Kidney tubule cell (primary cell): ENCODE results near the gene MZF1.
"Not testable (repeated sequence)": the region's sequence is repeated elsewhere in the genome, so short reads cannot be mapped to it uniquely, and the experiment has no call there.

Experiments used
- DNase-seq: peaks from one replicate; pipeline ENCODE4 v3.0.0-alpha.2; 2018; ENCODE audit warnings: low spot score

Gene MZF1

DNA sequence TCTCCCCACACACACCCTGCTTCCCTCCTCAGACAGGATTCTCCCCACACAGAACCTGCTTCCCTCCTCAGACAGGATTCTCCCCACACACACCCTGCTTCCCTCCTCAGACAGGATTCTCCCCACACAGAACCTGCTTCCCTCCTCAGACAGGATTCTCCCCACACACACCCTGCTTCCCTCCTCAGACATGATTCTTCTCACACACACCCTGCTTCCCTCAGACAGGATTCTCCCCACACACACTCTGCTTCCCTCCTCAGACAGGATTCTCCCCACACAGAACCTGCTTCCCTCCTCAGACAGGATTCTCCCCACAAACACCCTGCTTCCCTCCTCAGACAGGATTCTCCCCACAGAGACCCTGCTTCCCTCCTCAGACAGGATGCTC is 34.0 kb downstream of the MZF1 start:
- DNase-seq: not testable (repeated sequence)

DNA sequence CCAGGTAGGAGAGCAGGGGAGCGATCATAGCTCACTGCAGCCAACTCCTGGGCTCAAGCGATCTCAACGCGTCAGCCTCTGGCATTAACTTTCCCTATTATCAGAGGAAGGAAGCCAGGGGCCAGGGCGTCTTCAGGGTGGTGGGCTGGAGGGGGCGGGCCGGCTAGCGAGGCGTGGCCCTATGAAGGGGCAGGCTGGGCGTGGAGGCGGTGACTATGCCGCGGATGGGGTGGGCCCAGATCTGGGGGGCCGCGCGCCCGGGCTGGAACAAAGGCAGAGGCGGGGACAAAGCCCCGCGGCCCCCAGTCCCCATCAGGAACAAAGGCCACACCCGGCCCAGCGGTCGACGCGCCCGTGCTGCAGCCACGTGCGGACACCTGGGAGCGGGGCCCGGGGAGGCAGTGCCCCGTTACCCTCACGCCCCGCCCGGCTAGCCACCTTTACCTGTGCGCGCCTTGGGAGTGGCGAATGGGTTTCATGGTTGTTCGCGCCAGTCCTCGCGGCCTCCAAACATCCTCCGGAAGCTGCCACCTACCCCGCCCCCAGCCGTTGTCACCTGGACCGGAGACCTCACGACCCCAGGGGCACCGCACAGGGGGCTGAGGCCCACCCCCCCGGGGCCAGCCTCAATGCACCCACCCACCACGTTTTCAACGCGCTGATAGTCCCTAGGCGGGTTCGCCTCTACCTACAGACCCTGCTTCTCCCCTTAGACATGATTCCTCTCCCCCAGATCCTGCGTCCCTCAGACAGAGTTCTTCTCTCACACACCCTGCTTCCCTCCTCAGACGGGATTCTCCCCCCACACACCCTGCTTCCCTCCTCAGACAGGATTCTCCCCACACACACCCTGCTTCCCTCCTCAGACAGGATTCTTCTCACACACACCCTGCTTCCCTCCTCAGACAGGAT is 34.6 kb downstream of the MZF1 start:
- no peak for DNase-seq

DNA sequence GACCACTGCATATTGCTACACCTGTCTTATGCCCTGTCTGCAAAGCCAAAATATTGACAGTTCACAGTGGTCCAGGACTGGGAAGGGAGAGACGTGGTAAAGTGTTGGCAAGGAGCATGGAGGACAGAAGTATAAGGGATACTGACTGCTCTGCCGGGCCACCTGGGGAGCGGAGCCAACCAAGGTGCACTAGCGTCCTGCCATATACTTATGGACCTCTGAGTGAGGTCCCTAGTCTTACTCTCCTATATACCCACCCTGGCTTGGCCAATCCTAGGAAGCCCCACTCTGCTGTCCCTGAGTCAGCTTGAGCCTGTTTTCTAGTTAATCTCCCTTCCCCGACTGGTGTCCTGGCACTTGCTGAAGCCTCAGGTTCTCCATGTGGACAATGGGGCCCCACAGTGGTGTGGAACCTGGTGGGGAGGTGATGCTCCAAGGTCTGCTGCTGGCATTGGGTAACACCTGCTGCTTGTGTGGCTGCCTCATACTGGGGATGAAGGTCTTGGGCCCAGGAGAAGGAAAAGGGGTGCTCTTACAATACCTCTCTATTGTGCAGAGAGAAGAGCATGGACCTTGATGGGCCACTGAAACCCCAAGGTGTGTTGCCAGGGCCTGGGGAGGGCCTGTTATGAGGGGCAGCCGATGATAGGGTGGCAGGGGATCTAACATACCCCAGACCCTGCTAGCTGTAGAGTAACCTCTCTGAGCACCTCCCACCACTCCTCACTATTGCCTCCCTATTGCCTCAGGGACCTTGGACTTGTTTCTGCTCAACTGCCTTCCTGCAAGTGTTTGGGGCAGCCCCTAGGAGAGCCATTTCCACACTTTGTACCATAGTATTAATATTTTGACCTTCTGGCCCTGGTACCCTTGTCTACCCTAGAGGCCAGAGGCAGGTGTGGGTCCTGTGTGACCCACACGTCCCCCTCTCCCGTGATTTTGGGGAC is 36.0 kb downstream of the MZF1 start:
- DNase-seq: no peak

DNA sequence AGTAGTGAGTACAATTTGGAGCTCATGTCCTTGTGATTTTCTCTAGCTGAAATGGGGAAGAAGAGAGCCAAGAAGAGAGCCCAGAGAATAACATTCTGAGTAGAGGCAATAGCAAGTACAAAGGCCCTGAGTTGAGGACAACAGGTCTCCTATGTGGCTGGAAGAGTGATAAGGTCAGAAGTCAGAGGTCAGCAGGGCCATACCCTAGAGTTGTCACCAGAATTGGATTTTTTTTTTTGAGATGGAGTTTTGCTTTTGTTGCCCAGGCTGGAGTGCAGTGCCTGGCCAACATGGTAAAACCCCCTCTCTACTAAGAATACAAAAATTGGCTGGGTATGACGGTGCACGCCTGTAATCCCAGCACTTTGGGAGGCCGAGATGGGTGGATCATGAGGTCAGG is 37.3 kb downstream of the MZF1 start:
- no peak for DNase-seq

DNA sequence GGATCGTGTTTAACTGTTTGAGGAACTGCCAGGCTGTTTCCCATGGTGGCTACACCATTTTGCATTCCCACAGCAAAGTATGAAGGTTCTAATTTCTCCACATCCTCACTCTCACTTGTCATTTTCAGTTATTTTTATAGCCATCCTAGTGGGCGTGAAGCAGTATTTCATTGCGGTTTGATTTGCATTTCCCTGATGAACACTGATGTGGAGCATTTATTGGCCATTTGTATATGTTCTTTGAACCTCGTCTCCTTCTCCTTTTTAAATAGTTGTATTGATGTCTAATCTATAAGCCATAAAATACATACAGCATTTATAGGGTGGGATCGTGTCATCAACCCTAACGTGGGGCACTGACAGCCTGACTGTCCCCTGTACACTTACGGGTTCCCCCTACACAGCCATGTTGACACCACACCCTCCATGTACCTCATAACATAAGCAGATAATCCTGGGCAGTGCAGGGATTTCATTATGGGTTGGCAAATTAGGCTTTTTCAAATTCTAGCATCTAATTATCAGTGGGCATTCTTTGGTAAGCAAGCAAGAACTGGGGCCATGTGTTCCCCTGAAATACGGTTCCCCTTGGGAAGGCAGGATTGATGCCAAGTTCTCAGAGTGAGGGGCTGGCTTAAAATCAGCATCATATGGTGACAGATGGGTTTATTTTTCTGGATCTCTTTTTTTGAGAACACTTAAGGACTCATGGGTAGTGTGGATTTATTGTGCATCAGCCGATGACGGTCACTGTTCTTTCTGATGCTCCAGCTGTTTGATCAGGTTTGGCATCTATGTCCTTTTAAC is 41.9 kb downstream of the MZF1 start:
- no peak for DNase-seq

DNA sequence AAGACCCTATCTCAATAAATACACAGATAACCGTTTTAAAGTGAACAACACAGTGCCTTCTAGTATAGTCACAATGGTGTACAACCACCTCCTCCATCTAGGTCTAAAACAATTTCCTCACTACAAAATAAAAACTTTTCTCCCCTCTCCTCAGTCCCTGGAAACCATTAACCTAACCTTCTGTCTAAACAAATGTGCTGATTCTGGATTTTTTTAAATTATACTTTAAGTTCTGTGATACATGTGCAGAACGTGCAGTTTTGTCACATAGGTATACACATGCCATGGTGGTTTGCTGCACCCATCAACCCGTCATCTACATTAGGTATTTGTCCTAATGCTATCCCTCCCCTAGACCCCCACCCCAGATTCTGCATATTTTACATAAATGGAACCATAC is 43.7 kb downstream of the MZF1 start:
- DNase-seq: no peak

DNA sequence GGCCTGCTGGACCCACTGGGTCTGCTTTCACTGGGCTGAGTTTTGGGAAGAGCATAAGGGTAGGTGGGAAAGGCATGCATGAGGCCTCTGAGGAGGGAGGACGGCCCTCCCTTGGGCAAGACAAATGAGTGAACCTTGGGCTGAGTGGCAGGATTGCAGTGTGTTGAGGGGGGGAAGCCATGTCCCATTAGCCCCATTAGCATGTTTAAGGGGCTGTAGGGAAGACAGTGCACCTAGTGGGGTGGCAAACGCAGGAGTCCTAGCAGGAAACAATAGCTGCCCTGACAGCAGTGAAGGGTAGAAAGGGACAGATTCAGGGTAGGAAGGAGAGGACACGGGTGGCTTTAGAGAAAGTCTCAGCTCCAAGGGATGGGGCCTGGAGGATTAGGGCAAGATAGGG is 50.4 kb downstream of the MZF1 start:
- DNase-seq: no peak

DNA sequence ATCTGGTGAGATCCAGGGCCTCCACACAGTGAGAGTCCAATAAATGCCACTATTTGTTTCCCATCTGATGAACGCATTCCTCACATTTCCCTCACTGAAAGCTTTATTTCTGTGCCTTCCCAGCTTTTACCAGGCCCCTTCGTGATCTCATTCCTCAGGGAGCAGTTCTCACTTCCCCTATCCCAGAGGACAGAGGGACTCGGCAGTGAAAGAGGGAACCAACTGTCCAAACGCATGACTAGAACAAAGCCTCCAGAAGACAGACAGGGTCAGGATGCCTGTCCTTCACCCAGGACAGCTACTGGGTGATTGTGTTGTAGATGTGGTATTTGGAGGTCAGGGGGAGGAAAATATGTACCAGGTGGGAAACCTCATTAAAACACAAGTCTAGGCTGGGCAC is 51.5 kb downstream of the MZF1 start:
- DNase-seq: no peak

DNA sequence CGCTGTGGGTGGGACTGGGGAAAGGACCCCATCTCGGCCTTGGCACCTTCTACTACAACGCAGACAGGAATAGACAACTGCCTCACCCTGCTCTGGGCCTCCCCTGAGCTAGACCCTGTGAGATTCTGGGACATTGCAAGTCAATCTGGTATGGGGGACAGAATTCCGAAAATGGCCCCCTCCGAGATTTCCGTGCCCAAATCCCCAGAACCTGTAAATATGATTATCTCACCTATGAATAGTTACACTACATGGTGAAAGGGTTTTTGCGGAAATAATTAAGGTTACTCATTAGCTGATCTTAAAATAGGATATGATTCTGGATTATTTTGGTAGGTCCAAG is 52.9 kb downstream of the MZF1 start:
- no peak for DNase-seq

DNA sequence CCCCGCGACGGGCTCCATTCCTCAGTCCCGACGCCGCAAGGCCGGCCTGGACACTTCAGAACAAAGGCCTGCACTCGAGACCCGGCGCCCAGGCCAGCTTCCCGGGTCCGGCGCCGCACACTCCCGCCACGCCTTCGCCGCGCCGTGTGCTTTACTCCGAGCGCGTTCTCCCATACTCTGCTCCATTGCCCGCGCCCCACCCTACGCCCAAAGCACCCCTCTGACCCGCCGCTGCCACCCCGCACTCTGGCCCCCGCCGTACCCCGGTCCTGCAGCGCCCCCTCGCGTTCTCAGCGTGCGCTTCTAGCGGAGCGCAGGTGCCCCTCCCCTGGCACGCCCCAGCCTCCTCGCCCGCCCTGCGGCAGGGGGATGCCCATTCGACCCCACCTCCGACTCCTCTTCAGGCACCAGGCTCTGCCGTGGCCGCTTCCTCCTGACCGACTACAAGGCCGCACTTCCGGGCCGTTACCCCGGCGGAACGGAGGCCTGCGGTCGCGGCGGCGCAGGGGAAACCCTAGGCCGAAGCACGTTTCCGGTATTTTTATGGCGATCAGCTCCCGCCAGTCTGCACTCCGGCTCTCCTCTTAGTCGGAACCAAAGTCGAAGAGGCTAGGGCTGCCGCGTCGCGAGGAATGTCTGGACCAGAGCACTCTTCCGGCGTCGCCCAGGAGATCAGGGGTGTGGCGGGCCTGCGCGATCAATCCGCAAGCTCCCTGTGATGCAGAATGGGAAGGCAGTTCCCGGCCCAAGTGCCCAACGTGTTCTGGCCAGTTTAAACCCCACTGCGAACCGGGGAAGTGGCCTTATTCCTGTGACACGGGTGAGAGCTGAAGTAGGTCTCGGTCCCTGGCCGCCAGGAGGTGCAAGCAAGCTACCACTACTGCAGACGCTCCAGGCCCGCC is 53.5 kb downstream of the MZF1 start, which contains the start of gene ZBTB45:
Gene ZBTB45, minus strand, starts transcription at position 456 of the 902 bp plus-strand sequence. CDS start 2,137 bp downstream, outside the sequence.
- DNase-seq: peak; percentile 97

DNA sequence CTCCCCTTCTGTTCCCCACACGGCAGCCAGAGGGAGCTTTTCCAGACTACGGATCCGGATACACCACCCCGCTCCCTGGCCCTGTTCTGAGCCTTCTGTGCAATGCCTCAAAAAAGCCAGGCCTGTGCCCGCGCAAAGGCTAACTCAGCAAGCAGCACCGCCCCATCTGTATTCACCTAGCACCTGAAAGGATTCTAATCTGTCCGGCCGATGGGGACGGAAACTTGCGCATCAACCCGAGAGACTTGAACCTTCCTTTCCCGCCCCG is 54.1 kb downstream of the MZF1 start:
- DNase-seq: peak; percentile 72

DNA sequence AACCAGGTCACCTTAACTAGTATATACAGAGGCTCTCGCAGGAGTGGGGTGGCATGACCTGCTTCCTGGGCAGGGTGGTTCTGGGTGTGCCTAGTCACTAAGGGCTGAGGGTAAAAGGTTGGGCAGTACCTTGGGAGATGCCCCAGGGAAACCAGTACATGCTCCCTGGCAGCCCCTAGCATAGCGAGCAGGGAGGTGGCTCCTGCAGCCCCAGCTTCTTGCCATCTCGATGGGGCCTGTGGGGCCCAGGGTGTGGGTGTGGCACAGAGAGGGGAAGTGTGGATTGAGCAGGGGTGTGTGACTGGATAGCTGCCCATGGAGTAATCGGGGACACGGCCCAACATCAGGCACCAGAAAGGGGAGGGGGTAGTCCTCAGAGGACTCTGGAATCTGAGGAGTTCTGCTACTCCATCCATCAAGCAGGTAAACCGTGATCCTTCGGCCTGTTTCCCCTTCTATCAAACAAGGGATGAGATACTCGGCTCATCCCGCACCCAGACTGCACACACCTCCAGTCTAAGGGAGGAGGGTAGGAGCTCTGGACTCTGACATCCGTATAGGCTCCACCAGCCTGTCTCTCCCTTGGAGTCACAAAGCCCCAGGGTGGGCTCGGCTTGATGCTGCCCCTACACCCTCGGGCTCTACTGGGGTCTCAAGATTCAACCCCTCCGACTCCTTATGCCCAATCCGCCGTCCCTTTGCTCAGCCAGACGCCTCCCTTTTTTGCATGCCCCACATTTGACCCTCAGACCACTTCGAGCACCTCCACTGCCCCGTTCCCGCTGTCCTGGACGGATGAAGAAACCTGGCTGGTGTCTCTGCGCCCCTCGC is 54.7 kb downstream of the MZF1 start:
- DNase-seq: no peak

DNA sequence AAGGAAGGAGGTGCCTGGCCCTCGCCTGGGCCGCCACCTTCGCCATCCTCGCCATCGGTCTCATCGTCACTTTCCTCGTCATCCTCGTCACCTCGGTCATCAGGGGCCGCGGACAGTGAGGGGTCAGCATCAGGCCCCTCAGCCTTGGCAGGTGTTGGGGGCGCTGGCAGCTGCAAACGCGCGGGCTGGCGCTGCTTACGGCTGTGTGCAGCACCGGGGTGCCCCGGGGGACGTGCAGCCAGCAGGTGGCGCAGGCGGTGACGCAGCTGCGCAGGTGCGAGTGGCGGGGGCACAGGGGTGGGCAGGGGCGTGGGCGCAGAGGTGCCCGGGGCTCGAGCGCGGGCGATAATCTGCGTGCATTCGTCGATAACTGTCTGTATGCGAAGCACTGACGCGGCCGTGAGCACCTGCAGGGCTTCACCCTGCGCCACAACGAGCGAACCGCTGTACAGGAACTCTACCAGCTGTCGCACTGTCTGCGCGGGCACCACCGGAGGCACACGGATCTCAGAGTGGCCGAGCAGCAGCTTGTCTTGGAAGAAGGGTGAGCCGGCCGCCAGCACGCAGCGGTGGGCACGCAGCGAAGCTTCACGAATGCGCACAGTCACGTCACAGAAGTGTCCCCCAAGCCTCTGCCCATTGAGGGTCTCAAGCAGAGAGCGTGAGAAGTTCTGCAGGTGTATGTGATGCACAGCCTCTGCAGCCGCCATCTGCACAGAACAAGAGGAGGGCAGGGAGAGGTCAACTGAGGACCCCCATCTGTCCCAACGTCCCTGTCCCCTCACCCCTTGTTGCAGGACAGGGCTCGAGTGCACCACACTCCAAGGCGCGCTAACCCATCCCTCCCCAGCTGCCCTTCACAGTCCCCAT is 55.9 kb downstream of the MZF1 start:
- DNase-seq: no peak

DNA sequence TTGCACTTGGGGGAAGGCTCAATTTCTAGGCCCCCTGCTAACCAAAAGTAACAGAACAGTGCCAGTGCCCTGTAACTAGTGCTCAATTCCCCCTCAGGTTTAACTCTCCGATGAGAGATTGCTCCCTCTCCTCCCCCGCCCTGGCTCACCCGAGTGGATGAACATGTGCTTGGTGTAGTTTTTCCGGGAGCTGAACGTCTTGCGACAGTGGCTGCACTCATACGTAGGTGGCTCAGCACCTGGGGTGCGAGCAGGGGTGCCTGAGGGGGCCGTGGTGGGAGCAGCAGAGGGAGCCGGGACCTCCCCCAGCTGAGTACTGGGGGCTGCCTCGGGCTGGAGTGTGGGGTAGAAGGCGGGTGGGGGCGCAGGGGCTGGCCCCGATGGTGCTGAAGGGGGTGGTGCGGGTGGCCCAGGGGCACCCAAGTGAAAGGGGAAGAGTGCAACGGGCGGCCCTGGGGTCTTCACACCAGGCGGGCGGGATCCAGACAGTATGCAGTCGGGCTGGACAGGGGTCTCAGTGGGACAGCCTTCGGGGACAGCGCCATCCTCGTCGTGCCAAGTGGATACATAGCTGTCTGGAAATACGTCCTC is 56.8 kb downstream of the MZF1 start:
- no peak for DNase-seq

DNA sequence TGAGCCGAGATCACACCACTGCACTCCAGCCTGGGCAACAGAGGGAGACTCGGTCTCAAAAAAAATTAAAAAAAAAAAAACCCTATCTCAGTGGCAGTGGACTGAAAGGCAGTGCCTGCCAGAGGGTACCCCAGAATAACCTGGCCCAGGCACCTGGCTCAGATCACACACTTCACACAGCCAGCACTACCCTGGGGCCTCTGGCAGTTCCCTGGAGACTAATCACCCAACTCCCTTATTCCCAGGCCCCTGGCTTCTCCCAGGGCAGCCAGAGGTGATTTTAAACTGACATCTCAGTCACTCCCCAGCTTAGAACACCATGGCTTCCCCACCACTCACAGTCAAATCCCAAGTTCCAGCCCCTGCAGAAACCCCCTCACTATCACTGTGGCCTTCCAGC is 57.9 kb downstream of the MZF1 start:
- DNase-seq: no peak

DNA sequence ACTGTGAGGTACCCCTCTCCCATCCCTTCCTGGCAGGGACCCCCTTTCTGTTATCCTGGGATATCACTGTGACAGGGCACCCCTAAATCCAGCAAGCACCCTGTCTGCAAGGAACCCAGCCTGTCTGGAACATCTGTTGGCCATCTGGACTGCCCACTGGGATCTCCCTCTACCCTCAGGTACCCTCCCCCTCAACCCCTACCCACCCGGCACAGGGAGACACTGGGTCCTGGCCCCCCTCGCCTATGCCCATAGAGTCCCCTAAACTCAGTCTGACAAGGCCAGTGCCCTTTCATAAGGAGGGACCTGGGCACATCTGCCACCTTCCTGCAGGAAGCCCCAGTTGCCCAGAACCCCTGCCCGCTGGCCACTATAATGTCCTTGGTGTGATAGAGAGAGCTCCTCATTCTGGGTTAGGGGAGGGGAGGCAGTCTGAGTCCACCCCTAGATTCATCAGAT is 58.5 kb downstream of the MZF1 start:
- DNase-seq: no peak

DNA sequence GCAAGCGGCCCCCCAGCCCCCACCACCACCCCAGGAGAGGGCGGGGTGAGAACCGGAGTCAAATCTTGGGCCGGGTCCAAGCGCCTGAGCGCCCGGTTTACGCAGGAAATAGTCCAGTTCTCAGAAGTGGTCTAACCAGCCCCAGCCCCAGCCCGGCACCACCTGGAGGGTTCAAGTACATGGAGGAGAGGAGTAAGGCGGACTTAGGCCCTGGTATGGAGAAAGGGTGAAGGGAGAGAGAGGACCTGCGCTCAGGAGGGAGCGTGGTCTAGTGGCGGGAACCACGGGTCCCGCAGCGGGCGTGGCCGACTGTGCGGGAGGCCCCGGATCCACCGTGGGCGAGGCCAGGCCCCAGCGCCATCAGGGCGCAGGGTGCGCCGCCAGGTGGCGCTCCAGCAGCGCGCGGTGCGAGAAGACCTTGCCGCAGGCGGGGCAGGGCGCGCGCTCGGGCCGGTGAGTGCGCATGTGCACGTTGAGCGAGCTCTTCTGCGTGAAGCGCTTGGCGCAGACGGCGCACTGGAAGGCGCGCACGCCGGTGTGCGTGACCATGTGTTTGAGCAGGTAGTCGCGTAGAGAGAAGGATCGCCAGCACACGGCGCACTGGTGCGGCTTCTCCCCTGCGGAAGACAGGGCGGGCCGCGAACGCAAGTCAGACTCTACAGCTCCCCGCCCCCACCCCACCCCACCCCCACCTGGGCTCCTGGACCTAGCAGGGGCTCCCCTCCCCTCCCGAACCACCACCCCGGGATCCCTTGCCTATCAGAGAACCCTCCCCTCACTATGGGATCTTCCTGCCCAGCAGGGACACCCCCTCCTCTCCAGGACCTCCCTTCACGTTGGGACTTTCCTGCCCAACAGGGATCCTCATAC is 59.2 kb downstream of the MZF1 start:
- peak; percentile 90 for DNase-seq

DNA sequence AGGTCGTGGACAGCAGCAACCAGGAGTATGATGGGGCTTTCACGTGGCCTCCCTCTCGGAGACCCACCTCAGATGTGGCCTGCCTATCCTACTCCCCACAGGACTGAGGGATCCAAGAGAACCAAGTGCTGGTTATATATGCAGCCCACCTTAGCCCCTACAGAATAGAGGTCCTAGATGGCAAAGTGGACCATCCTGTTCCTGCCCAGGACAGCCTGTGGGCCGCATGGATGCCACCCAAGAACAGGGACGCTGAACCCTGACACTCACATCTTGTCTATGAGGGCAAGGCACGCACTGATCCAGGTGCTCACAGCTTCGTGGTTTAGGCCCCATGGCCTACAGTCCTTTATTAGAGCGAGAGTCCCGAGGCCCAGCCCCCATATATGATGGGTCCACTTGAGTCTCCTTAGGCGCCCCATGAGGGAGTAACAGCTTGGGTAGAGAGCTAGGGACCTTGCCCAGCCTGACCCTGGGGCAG is 59.9 kb downstream of the MZF1 start:
- DNase-seq: no peak
